GM12874 (cell line): ENCODE results near the gene LOXL4.

Source experiments
- TF ChIP-seq, protein P1 (sequence below): IDR thresholded peaks from 2 replicates; pipeline ENCODE4 v1.5.1; 2011; ENCODE audit warnings: low read depth, mild to moderate bottlenecking, control low read depth, low read length, moderate library complexity; ENCODE audit not compliant: insufficient read depth

The LOXL4 gene

GRCh38 chr10:98302741-98303365, 34.9 kb upstream of the LOXL4 start:
- TF ChIP-seq, protein P1, sequence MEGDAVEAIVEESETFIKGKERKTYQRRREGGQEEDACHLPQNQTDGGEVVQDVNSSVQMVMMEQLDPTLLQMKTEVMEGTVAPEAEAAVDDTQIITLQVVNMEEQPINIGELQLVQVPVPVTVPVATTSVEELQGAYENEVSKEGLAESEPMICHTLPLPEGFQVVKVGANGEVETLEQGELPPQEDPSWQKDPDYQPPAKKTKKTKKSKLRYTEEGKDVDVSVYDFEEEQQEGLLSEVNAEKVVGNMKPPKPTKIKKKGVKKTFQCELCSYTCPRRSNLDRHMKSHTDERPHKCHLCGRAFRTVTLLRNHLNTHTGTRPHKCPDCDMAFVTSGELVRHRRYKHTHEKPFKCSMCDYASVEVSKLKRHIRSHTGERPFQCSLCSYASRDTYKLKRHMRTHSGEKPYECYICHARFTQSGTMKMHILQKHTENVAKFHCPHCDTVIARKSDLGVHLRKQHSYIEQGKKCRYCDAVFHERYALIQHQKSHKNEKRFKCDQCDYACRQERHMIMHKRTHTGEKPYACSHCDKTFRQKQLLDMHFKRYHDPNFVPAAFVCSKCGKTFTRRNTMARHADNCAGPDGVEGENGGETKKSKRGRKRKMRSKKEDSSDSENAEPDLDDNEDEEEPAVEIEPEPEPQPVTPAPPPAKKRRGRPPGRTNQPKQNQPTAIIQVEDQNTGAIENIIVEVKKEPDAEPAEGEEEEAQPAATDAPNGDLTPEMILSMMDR, result no peak

- TF ChIP-seq, protein P1, result no peak
These were observed 33.8 kb upstream of the LOXL4 start for GRCh38 chr10:98301664-98302319.

DNA sequence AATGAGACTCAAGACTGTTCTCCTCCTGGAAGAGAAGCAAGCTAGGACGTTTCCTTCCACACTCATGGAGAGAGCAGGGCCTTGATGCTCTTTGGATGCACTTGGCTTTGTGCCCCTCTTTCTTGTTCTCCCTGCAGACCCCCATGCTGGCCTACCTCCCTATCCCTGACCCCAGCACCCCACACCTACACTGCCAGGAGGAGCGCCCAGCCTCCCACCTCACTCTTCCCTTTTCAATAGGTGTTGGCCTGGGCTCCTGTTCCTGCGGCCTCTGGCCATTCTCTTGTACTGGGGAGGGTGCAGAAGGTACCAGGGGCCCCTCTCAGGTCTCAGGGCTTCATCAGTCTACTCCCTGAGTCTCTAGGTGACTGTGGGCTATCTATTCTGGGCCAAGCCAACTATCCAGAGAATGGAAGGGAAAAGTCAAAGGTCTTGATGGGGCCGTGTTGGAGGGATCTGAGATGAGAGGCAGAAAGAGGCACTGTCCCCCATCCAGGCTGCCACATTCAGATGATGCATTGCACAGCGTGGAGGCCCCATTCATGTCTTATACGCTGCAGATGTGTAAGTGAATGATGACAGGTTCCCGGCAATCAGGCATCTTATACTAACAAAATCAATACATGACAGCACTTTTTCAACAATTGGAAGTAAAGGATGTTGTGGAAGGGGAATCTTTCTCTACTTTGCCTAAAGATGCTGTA, 32.7 kb upstream of the LOXL4 start:
- TF ChIP-seq, protein P1, result no peak

- TF ChIP-seq, protein P1, result no peak
These were observed 31.3 kb upstream of the LOXL4 start for GRCh38 chr10:98299341-98299740.

DNA sequence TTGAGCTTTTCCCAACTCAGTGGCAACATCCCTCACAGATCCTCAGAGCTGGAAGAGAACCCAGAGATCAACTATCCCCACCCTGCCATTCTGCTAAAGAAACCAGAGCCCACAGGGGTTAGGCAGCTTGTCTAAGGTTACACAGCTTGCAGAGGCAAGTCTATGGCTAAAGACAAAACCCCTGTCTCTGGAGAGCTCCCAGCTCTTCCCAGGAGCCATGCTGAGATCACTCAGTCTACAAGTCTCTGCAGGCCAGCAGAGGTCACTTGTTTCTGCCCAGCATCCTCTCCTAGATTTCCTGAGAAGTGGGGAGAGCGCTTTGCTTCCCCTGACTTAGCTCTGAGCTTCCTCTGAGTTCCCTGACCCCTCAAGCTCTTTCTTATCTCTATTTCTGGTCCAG, 28.5 kb upstream of the LOXL4 start:
- TF ChIP-seq, protein P1, result no peak

- TF ChIP-seq, protein P1, result no peak
These were observed 27.9 kb upstream of the LOXL4 start for GRCh38 chr10:98295907-98296306.

DNA sequence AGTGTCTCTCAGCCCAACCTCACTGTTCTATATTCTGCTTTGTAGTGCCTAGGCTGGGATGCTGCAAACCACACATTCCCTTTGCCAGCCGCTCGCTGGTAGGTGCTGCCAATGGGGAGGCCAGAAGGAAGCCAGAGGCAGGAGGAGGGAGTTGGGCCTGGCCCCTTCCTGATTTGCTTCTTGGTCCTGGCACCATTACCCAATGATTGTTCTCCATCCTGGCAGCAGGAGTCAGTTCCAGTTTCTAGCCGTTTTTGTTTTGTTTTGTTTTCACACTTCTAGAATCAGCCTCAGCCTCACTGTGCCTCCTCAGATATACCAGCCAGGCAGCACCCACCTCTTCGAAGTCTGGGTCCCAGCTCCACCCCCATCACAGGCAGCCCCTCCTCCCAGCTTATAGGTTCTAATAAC, 27.4 kb upstream of the LOXL4 start:
- TF ChIP-seq, protein P1, result no peak
